Esophagus muscularis mucosa (tissue), 4 donors: ENCODE measurements around the gene LIN54. TPM values are rescaled to one million over a fixed set of nuclear protein-coding genes. Genes with fewer than 3 reads are reported as not detected.

Experiments used
- DNase-seq: peaks from one replicate; pipeline ENCODE4 v3.0.0-alpha.2; 2017; ENCODE audit errors: extremely low spot score
- H3K27ac ChIP-seq, 4 donors: fragments of 200-600 bp; sonication (generic); replicated peaks in 1 of 4; 1 replicate in 3 of 4; 2 replicates in 1 of 4; pipeline ENCODE4 v1.5.1; 2016 to 2019; ENCODE audit warnings: mild to moderate bottlenecking in 1 of 4
- H3K27me3 ChIP-seq, 4 donors: fragments of 200-600 bp; sonication (generic); one replicate each; pipeline versions ENCODE4 v1.5.1 to v1.6.0; 2016 to 2019
- H3K36me3 ChIP-seq, 4 donors: fragments of 200-600 bp; sonication (generic); one replicate each; pipeline ENCODE4 v1.5.1; 2016 to 2019
- H3K4me1 ChIP-seq, 4 donors: fragments of 200-600 bp; sonication (generic); one replicate each; pipeline ENCODE4 v1.5.1; 2016 to 2019
- H3K4me3 ChIP-seq, 4 donors: fragments of 200-600 bp; sonication (generic); 1 replicate in 2 of 4; 2 replicates in 2 of 4; pipeline ENCODE4 v1.5.1; 2016 to 2019; ENCODE audit warnings: mild to moderate bottlenecking in 4 of 4, moderate library complexity in 1 of 4
- H3K9me3 ChIP-seq, 4 donors: fragments of 200-600 bp; sonication (generic); 1 replicate in 3 of 4; 2 replicates in 1 of 4; pipeline ENCODE4 v1.5.1; 2016 to 2019
- EP300 ChIP-seq: sonication (generic); formaldehyde crosslinking; IDR thresholded peaks from one replicate; pipeline ENCODE4 v1.6.1; 2017; ENCODE audit warnings: antibody characterized with exemption
- POLR2A ChIP-seq: fragments of 450-650 bp; IDR thresholded peaks from one replicate; pipeline ENCODE4 v1.6.1; 2017; ENCODE audit warnings: antibody characterized with exemption, moderate library complexity, mild to moderate bottlenecking, low read depth
- POLR2AphosphoS5 ChIP-seq, 2 donors: sonication (generic); formaldehyde crosslinking; IDR thresholded peaks; one replicate each; pipeline ENCODE4 v1.6.1; 2017; ENCODE audit warnings: antibody characterized with exemption in 2 of 2
- whole genome bisulfite sequencing: methylation state at CpG from one replicate; pipeline ENCODE4 v1.1.5; 2018; 5-methylcytosine and 5-hydroxymethylcytosine counted together
- intact Hi-C: fragments of 100-400 bp; cut with DNase I; formaldehyde crosslinking; loops from one replicate; pipeline ENCODE4 v1.15.1; 2023
- total RNA-seq, 4 donors: library from RNA; depleted of rRNA; stranded (reverse); fragments of >200 nt; gene quantifications; one replicate each; pipeline versions ENCODE4 v1.1.0 to v1.2.1, GENCODE V29; 2016
- TF ChIP-seq, protein P1 (sequence below), 3 experiments: fragments of 200-600 bp in 2 of 3; fragments of 450-650 bp in 1 of 3; sonication (generic) in 2 of 3; IDR thresholded peaks; one replicate each; pipeline ENCODE4 v1.5.1; 2017 to 2019; ENCODE audit warnings: antibody characterized with exemption in 3 of 3, mild to moderate bottlenecking in 2 of 3, moderate library complexity in 1 of 3

LIN54 gene
- total RNA-seq, 4 donors from 2014 or later: 8.6 to 10.6 (median 9.0) TPM

DNA sequence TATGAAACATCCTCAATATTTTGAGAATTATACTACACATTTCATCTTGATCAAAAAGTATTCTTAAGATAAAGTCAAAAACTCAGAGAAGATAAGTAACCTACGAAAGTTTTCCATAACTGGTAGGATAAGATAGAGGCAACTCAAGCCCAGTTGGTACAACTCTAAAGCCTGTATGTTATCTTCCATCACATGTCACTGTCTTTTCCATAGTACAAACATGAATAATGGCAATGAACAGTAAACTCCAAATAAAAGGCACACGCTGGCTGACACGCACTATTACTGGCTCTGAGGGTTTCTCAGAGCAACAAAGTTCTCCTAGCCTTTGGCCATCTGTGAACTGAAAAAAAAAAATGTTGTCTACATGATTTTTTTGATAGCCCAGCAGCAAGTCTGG is 27.2 kb downstream of the LIN54 start:
- TF ChIP-seq, protein P1, sequence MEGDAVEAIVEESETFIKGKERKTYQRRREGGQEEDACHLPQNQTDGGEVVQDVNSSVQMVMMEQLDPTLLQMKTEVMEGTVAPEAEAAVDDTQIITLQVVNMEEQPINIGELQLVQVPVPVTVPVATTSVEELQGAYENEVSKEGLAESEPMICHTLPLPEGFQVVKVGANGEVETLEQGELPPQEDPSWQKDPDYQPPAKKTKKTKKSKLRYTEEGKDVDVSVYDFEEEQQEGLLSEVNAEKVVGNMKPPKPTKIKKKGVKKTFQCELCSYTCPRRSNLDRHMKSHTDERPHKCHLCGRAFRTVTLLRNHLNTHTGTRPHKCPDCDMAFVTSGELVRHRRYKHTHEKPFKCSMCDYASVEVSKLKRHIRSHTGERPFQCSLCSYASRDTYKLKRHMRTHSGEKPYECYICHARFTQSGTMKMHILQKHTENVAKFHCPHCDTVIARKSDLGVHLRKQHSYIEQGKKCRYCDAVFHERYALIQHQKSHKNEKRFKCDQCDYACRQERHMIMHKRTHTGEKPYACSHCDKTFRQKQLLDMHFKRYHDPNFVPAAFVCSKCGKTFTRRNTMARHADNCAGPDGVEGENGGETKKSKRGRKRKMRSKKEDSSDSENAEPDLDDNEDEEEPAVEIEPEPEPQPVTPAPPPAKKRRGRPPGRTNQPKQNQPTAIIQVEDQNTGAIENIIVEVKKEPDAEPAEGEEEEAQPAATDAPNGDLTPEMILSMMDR (IDR thresholded peaks at IDR 0.05): no peak
- no peak for TF ChIP-seq POLR2A
- TF ChIP-seq POLR2AphosphoS5 (IDR thresholded peaks at IDR 0.05): no peak
- TF ChIP-seq EP300: no peak
- intact Hi-C loops: no loop called here
- Histone ChIP-seq H3K9me3 (no peaks in the 10 kb centered on the region), H3K27ac (no peak overlapping the region), H3K4me1 (no peaks in the 10 kb centered on the region), H3K36me3 (peaks cover 0 to 14% (median 2%) of the 10 kb centered on the region in 4 donors), H3K27me3 (no peaks in the 10 kb centered on the region), H3K4me3 (no peak overlapping the region)
- DNase-seq: no peak
- WGBS: 93% methylated on average over 3 of the region's 3 CpGs

DNA sequence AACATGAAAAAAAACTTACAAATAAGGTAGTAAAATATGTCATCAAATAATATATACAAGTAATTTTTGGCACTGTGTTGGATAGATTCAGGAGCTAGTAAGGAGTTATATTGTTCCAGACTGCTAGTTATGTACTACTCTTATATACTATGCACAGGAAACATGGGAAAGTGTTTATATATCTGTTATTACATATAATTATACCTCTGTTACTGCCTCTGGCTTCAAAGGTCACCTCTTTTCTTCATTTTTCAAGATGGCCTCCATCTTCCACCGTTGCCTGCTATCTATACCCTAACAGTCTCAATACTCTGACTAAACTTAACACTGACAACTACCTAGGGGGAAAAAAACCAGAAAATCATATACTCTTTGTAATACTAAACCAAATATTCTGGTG is 29.5 kb downstream of the LIN54 start:
- Histone ChIP-seq H3K9me3 (no peaks in the 10 kb centered on the region), H3K4me1 (no peaks in the 10 kb centered on the region), H3K36me3 (peaks cover 0 to 15% (median 6%) of the 10 kb centered on the region in 4 donors), H3K27ac (no peak overlapping the region), H3K4me3 (no peak overlapping the region), H3K27me3 (no peaks in the 10 kb centered on the region)
- DNase-seq: no peak
- TF ChIP-seq POLR2A (no peak), POLR2AphosphoS5 (IDR thresholded peaks at IDR 0.05) (no peak), EP300 (no peak)
- TF ChIP-seq, protein P1 (IDR thresholded peaks at IDR 0.05): no peak
- 82% methylated on average over 1 of the region's 1 CpG for WGBS
- intact Hi-C loops: no loop called here

DNA sequence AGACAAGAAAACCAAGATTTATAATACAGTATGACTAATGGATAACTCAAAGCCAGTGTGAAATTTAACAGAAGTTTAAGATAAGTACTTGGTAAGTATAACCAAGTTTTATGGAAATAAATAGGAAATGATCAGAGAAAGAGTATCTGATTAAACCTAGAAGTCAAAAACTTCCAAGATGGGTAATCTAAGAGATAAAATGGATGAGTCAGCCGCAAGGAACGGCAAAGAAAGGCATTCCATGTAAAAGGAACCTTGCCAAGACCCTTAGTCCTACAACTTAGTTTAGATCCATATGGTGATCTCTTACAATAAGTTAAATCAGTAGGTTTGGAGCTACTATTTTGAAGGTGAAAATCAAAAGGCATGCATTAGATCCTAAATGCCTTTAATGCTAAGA is 34.8 kb downstream of the LIN54 start:
- no peak for DNase-seq
- Histone ChIP-seq H3K4me1 (no peaks in the 10 kb centered on the region), H3K27me3 (no peaks in the 10 kb centered on the region), H3K36me3 (peaks cover 0 to 27% (median 8%) of the 10 kb centered on the region in 4 donors), H3K9me3 (no peaks in the 10 kb centered on the region), H3K27ac (no peak overlapping the region), H3K4me3 (no peak overlapping the region)
- intact Hi-C loops: no loop called here
- no peak for TF ChIP-seq EP300
- TF ChIP-seq POLR2A: no peak
- no peak for TF ChIP-seq POLR2AphosphoS5 (IDR thresholded peaks at IDR 0.05)
- TF ChIP-seq, protein P1 (IDR thresholded peaks at IDR 0.05): no peak
- 86% methylated on average over 2 of the region's 2 CpGs for WGBS

DNA sequence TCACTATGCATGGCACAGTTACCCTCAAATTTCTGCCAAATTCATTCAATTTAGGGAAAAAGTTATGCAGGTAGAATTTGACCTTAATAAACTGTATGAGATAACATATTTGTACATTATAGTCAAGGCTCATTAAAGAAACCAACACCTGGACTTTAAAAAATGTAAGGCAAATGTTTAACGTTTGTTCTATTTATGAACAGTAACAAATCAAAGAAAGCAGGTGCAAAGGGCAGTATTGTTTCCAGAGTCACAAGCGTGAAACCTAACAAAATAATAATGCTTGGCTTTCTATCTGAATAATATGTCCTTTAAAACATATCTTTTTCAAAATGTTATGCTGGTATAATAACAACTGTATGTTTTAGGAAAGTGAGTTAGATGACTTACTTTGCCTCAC is 41.2 kb downstream of the LIN54 start:
- no peak for TF ChIP-seq POLR2AphosphoS5 (IDR thresholded peaks at IDR 0.05)
- no peak for TF ChIP-seq POLR2A
- no peak for TF ChIP-seq EP300
- TF ChIP-seq, protein P1 (IDR thresholded peaks at IDR 0.05): no peak
- WGBS: 95% methylated on average over 2 of the region's 2 CpGs
- H3K36me3 ChIP-seq: peaks cover 0 to 47% (median 27%) of the 10 kb centered on the region in 4 donors

DNA sequence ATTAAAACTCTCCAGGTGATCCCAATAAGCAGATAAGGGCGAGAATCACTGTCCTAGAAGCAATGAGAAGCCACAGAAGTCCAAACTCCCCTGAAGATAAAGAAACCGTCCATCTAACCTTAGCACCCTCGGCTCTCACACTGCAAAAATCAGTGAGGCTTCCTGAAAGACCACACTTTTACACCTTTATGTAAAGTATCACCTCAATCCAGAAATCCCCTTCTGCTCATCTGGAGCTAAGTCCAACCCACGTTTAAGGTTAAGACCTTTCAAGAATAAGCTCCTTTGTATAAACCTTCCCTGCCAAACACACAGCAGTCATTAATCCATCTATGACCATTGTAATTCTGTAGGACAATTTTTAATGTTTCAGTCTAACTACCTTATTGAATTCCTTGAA is 41.7 kb downstream of the LIN54 start:
- WGBS: 88% methylated on average over 4 of the region's 4 CpGs
- no peak for DNase-seq
- intact Hi-C loops: no loop called here
- H3K4me1 ChIP-seq: no peaks in the 10 kb centered on the region
- no peak overlapping the region for H3K27ac ChIP-seq
- H3K36me3 ChIP-seq: peaks cover 0 to 44% (median 27%) of the 10 kb centered on the region in 4 donors
- H3K9me3 ChIP-seq: no peaks in the 10 kb centered on the region
- H3K27me3 ChIP-seq: no peaks in the 10 kb centered on the region
- TF ChIP-seq POLR2AphosphoS5 (IDR thresholded peaks at IDR 0.05) (no peak), POLR2A (no peak), EP300 (no peak)
- TF ChIP-seq, protein P1 (IDR thresholded peaks at IDR 0.05): no peak
- no peak overlapping the region for H3K4me3 ChIP-seq

More for the DNA sequence above, 41.2 kb downstream of the LIN54 start:
- H3K4me3 ChIP-seq: no peak overlapping the region
- H3K9me3 ChIP-seq: no peaks in the 10 kb centered on the region
- intact Hi-C loops: no loop called here
- no peaks in the 10 kb centered on the region for H3K27me3 ChIP-seq
- H3K27ac ChIP-seq: no peak overlapping the region
- H3K4me1 ChIP-seq: no peaks in the 10 kb centered on the region
- no peak for DNase-seq
